Measurements from ENCODE around the gene ZNF578.

- TF ChIP-seq EZH2 (IDR thresholded peaks at IDR 0.05; ENCODE audit: low read length, missing control alignments) = no peak
- TF ChIP-seq, protein P1, sequence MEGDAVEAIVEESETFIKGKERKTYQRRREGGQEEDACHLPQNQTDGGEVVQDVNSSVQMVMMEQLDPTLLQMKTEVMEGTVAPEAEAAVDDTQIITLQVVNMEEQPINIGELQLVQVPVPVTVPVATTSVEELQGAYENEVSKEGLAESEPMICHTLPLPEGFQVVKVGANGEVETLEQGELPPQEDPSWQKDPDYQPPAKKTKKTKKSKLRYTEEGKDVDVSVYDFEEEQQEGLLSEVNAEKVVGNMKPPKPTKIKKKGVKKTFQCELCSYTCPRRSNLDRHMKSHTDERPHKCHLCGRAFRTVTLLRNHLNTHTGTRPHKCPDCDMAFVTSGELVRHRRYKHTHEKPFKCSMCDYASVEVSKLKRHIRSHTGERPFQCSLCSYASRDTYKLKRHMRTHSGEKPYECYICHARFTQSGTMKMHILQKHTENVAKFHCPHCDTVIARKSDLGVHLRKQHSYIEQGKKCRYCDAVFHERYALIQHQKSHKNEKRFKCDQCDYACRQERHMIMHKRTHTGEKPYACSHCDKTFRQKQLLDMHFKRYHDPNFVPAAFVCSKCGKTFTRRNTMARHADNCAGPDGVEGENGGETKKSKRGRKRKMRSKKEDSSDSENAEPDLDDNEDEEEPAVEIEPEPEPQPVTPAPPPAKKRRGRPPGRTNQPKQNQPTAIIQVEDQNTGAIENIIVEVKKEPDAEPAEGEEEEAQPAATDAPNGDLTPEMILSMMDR (conservative IDR thresholded peaks at IDR 0.05 in 1 of 2, IDR thresholded peaks at IDR 0.05 in 1 of 2; ENCODE audit: low read depth in 1 of 2, low read length in 2 of 2) = no peak
These were observed 74.6 kb downstream of the ZNF578 start for GRCh38 chr19:52527956-52528351.
